Right kidney (tissue), 1 donor: ENCODE measurements around the gene CLEC4A.
"Not testable (repeated sequence)": the region's sequence is repeated elsewhere in the genome, so short reads cannot be mapped to it uniquely, and the experiment has no call there.

Source experiments
- DNase-seq: peaks from one replicate; pipeline ENCODE4 v3.0.0-alpha.2; 2016

Gene CLEC4A

DNA sequence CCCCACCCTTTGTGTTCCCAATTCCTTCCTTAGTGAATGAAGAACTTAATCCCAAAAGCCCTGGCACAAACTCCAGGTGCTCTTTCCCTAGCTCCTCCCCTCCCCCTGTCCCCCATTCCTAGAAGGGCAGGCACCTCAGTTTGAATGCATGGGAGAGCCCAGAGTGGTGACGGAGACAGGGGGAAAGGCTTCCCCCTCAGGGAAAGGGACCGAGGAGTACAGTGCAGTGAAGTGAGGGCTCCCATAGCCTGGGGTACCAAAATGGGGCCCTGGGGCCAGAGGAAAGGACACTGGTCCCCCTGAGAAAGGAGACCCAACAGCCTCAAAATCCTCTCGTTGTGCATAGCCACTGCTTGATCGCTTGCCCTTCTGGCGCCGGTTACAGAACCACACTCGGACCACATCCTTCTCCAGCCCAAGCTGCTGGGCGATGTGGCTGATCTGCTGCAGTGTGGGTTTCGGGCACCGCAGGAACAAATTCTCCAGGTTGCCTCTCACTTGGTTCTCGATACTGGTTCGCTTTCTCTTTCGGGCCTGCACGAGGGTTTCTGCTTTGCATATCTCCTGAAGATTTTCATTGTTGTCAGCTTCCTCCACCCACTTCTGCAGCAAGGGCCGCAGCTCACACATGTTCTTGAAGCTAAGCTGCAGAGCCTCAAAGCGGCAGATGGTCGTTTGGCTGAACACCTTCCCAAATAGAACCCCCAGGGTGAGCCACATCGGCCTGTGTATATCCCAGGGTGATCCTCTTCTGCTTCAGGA is 10.4 kb downstream of the CLEC4A start:
- DNase-seq = not testable (repeated sequence)

DNA sequence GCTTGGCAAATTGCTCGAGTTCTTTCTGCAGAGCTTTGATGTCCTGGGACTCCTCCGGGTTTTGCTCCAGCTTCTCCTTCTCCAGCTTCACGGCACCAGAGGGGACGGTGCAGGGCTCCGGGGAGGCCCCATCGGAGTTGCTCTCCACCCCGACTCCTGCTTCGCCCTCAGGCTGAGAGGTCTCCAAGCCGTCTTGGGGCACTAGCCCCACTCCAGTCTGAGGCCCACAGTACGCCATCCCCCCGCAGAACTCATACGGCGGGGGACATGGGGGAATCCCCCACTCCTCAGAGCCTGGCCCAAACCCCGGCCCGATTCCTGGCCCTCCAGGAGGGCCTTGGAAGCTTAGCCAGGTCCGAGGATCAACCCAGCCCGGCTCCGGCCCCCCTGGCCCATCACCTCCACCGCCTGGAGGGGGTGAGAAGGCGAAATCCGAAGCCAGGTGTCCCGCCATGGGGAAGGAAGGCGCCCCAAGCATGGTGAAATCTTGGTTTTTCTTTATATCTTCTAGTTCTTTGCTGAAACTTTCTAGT is 11.0 kb downstream of the CLEC4A start:
- not testable (repeated sequence) for DNase-seq

DNA sequence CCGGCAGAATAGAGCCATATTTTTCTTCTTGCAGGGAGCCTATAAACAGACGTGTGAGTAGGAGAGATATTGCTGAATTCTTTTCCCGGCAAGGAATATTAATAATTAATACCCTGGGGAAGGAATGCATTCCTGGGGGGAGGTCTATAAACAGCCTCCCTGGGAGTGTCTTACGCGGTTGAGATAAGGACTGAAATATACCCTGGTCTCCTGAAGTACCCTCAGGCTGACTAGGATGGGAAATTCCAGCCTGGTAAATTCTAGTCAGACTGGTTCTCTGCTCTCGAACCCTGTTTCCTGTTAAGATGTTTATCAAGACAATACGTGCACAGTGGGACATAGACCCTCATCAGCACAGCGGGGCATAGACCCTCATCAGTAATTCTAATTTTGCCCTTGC is 18.2 kb downstream of the CLEC4A start:
- not testable (repeated sequence) for DNase-seq

DNA sequence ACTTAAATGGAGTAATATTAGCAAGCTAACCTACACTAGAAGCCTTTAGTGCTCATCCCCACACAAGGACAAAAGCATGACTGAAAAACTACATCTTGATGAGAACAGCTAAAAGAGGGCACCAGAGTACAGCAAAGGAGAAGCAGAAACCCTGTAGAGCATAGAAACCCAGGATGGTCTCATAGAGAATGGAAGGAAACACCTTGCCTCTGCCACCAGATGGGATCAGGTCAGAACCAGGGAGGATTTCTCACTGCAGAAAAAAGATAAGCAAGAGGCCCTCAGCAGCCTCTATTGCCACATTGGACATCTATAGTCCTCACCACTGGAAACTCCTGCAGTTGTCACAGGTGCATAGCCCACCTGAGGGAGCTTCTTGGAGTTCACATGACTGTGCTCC is 19.8 kb downstream of the CLEC4A start:
- no peak for DNase-seq

DNA sequence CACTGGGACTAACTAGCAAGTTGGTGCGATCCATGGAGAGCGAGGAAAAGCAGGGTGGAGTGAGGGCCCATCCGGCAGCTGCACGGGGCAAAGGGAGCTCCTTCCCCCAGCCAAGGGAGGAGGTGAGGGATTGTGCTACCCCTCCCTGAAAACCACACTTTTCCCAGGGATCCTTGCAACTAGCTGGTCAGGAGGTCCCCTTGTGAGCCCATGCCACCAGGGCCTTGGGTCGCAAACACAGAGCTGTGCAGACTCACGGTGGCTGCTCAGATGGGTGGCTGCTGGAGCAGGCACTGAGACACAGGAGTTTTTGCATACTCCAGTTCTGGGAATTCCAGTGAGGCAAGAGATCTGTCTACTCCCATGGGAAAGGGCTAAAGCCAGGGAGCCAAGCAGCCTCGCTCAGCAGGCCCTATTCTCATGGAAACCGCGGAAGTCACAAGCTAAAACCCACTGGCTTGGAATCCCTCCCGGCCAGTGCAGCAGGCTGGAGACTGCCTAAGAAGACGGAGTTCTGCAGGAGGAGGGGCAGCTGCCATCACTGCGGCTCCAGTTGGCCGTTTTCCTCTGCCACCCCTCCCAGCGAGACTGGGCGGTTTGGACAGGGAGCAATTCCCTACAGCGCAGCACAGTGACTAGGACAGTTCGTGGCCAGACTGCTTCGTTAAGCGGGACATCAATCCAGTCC is 22.5 kb downstream of the CLEC4A start:
- DNase-seq = peak; percentile 46

DNA sequence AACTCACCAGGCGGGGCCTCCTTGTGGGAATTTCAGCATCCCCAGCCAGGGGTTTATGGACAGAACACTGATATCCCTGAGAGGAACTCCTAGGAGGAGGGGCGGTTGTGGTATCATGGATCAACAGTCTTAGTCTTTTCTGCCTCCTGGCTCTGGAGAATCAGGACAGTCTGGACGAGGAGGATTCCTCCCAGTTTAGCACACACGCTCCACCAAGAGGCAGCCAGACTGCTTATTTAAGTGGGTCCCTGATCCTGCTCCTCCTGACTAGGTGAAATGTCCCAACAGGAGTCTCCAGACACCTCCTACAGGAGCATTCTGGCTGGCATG is 23.0 kb downstream of the CLEC4A start:
- no peak for DNase-seq

DNA sequence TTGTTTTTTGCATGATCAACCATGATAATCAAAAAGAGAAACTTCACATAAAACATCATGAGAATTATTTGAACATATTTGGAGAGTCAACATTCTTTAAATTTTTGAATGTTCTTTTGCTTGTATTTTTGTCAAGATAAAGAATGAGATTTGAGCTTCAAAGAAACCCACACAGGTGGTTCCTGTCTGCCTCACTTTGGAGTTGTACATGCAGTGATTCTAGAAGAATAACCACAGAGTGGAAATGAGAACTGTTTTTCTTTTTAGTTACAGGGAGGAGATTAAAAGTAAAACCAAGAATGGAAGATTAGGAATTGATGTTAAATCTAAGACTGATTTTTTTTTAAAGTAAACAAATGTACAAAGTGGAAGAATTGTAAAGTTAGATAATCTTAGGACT is 31.1 kb downstream of the CLEC4A start:
- no peak for DNase-seq

DNA sequence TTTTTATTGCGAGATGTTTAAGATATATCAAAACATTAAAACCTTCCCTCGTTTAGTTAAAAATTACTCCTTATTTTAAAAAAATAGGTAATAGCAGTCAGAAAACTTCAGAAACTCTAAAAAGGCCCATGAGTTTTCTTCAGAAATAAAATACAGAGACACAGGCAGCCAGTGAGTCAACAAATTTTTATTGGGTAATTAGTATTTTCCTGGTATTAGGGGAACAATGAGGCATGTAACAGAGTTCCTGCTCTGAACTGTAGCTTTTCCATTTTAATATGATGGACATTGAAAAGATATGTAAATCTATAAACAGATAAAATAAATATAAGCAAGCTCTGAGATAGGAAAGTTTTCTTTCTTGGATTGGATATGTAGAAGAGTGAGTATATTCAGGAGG is 33.0 kb downstream of the CLEC4A start:
- no peak for DNase-seq

DNA sequence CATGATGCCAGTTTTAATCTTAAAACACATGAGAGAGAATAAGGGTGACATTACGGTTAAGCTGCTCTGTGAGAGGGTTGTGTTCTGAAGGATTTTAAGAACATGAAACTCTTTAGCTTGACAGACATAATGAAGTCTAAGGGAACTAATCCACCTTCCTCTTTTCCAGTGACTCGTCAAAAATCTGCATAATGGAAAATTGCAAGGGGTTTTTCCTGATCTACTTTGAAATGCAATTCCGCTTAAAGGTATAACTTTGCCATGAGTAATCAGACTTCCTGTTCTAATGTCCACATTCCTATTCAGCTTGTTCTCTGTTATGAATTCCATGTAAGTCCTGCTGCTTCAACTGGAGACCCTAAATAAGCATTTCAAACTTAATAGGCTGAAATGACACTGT is 33.4 kb downstream of the CLEC4A start, which contains the start of gene ZNF705A:
TSS of gene ZNF705A (plus strand) at position 171 of the 400 bp plus-strand sequence. CDS start 15,611 bp downstream, outside the sequence.
- DNase-seq = no peak

DNA sequence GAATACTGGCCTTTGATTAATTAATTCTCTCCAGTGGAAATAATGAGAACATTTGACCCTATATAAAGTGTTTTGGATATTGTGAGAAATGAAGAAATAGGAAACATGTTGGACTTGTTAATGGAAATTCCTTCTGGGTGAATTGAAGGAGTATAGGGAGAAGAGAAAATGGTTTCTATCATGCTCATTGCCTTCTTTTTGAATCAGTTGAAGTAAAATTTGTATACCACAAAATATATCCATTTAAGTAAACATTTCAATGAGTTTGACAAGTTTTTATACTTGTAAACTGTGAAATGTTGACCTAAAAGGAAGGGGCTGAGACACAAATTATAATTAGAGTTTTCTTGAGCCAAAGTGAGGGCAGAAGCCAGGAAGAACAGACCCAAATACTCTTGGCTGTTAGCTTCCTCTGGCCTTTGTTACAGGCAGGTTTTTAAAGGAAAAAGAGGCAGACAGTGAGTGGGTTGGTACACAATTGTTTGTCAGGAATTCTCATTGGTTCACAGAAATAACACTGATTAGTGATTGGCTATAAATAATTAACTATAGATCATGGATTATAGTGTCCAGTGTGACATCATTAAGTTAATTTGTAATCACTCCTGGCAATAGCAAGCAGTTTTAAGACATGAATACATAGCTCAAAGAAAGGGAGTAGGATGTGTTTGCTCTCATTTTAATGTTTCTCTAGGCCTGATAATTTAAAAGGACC is 34.2 kb downstream of the CLEC4A start:
- no peak for DNase-seq

DNA sequence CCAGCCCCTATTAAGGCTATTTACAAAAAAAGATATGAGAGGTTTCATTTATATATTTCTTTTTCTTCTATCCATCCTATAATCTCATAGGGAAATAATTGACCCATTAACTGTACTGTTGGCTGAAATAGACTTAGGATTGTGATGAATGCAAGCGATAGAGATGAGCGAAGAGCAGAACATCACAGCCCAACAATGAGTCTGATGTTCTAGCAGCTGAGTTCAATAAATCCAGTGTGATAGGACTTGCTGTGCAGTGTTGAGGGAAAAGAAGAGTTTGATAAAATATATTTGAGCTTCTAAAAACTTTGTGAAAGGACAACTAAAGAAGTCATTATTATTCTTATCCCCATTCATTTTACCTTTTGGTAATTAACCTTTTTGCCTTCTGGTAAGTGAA is 49.5 kb downstream of the CLEC4A start:
- not testable (repeated sequence) for DNase-seq

DNA sequence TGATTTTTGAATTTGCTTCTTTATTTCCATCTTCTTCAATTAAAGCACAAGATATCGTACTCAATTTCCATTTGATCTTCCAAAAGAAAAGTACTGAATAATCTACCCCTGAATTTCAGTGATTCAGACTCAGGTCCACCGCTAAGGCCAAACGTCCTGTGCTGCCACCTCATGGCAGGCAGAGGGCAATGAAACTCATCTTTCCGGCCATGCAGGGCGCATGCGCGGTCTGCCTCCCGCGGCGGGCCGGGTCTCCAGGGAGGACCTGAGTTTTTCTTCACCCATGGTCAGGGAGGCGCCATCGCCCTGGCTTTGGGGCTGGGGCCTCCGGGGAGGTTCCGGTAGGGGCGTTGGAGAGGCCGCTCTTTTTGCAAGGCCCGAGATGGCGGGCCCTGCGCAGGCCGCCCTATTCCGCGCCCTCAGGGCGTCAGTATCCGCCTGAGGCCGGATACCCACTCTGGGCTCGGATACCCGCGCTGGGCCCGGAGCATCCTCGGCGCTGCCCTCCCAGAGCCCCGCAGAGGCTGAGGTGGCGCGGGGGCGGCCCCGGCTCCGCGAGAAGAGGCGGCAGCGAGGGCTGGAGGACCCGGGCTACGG is 56.7 kb downstream of the CLEC4A start:
- peak; percentile 89 for DNase-seq

DNA sequence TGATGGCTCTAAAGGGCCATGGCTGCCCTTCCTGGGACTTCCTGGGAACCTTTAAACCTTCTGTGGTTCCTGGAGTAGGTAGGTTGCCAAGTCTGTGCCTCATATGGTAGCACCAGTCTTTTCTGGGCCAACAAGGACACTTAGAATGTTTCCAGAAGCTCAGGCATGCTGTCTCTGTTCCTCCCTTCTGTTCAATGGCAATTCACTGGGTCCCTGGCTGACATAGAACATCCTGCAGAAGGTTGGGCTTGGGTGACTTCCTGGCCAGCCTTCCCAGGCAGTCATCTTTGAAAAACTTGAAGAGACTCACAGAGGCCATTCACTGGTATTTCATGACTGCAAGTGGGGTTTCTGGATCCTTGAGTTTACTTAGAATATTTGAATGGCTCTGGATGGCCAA is 57.9 kb downstream of the CLEC4A start:
- DNase-seq = not testable (repeated sequence)

DNA sequence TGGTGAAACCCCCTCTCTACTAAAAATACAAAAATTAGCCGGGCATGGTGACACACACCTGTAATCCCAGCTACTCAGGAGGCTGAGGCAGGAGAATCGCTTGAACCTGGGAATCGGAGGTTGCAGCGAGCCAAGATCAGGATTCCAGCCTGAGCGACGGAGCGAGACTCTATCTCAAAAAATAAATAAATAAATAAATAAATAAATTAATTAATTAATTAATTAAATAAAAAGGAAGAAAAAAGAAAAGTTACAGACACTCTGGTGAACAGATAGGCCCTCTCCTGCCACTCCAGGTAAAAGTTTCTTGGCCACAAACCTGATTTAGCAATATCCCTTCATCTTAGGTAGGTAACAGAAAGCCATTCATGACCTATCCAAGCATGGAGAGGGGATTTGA is 59.5 kb downstream of the CLEC4A start:
- DNase-seq = not testable (repeated sequence)

DNA sequence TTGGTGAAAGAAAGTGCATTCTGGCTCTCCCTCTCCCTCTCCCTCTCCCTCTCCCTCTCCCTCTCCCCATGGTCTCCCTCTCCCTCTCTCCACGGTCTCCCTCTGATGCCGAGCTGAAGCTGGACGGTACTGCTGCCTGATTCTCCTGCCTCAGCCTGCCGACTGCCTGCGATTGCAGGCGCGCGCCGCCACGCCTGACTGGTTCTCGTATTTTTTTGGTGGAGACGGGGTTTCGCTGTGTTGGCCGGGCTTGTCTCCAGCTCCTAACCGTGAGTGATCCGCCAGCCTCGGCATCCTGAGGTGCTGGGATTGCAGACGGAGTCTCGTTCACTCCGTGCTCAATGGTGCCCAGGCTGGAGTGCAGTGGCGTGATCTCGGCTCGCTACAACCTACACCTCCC is 59.9 kb downstream of the CLEC4A start:
- not testable (repeated sequence) for DNase-seq

DNA sequence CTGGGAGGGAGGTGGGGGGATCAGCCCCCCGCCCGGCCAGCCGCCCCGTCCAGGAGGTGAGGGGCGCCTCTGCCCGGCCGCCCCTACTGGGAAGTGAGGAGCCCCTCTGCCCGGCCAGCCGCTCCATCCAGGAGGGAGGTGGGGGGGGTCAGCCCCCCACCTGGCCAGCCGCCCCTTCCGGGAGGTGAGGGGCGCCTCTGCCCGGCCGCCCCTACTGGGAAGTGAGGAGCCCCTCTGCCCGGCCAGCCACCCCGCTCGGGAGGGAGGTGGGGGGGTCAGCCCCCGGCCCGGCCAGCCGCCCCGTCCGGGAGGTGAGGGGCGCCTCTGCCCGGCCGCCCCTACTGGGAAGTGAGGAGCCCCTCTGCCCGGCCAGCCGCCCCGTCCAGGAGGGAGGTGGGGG is 60.8 kb downstream of the CLEC4A start:
- not testable (repeated sequence) for DNase-seq

DNA sequence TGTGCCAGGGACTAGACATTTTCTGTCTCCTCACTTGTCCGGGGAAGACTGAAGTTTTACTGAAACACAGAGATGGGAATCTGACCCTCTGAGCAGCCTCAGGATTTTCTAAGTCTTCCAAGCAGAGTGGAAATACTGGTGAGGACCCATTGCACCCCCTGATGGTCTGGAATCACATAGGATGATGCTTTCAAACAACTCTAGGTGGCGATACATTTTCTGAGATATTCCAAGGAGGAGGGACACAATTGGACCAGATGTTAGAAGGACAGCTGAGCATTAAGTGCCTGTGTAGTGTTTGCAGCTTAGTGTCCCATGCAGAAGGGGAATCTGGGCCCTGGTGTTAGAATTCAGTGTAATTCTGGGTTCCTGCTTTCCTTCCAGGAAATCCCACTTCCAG is 64.7 kb downstream of the CLEC4A start:
- not testable (repeated sequence) for DNase-seq
